ENCODE data around the gene DEFB116. TPM values are rescaled to one million over a fixed set of nuclear protein-coding genes. Genes with fewer than 3 reads are reported as not detected.
A peak's percentile ranks its signal among the peaks of the same experiment; 100 is the strongest.

DEFB116 gene
- total and polyA plus RNA-seq, 2 experiments from 2014 or later: not detected

GRCh38 chr20:31274441-31274840 is 33.9 kb downstream of the DEFB116 start:
- Histone ChIP-seq H2AFZ (no peak overlapping the region), H4K20me1 (ENCODE audit: insufficient read depth, poor library complexity, severe bottlenecking) (no peaks in the 10 kb centered on the region), H3K36me3 (replicated peaks; ENCODE audit: insufficient read depth, low read depth) (no peaks in the 10 kb centered on the region), H3K4me1 (ENCODE audit: insufficient read depth) (no peaks in the 10 kb centered on the region), H3K79me2 (no peaks in the 10 kb centered on the region), H3K9me3 (ENCODE audit: low read depth) (peaks cover 13% of the 10 kb centered on the region), H3K4me2 (no peak overlapping the region), H3K9me2 (replicated peaks; ENCODE audit: insufficient read depth) (no peaks in the 10 kb centered on the region), H3K27me3 (no peaks in the 10 kb centered on the region), H3K4me3 (no peak overlapping the region), H3K27ac (no peak overlapping the region)
- 83% methylated on average over 20 of the region's 20 CpGs for WGBS (ENCODE audit: low lambda C conversion rate, missing lambda C conversion rate)
- TF ChIP-seq EZH2 (IDR thresholded peaks at IDR 0.05; ENCODE audit: borderline replicate concordance) (no peak), EZH2phosphoT487 (IDR thresholded peaks at IDR 0.05; ENCODE audit: low read depth, severe bottlenecking, unreplicated experiment) (no peak), CTCF (IDR thresholded peaks at IDR 0.05; ENCODE audit: poor library complexity) (no peak)
- no peak for DNase-seq (ENCODE audit: low spot score)

- H3K9me3 ChIP-seq (ENCODE audit: low read depth): no peaks in the 10 kb centered on the region
- no peaks in the 10 kb centered on the region for H3K4me1 ChIP-seq (ENCODE audit: insufficient read depth)
- no peak overlapping the region for H2AFZ ChIP-seq
- H3K4me3 ChIP-seq: no peak overlapping the region
- no peaks in the 10 kb centered on the region for H4K20me1 ChIP-seq (ENCODE audit: insufficient read depth, poor library complexity, severe bottlenecking)
- 64% methylated on average over 6 of the region's 6 CpGs for WGBS (ENCODE audit: low lambda C conversion rate, missing lambda C conversion rate)
- DNase-seq (ENCODE audit: low spot score): peak; percentile 44
- no peak overlapping the region for H3K27ac ChIP-seq
- H3K79me2 ChIP-seq: no peaks in the 10 kb centered on the region
- no peaks in the 10 kb centered on the region for H3K9me2 ChIP-seq (replicated peaks; ENCODE audit: insufficient read depth)
- H3K36me3 ChIP-seq (replicated peaks; ENCODE audit: insufficient read depth, low read depth): no peaks in the 10 kb centered on the region
- H3K27me3 ChIP-seq: no peaks in the 10 kb centered on the region
- TF ChIP-seq EZH2 (IDR thresholded peaks at IDR 0.05; ENCODE audit: borderline replicate concordance) (no peak), CTCF (IDR thresholded peaks at IDR 0.05; ENCODE audit: poor library complexity) (peak; percentile 51)
- H3K4me2 ChIP-seq: no peak overlapping the region
Observed at GRCh38 chr20:31260326-31260932, 48.0 kb downstream of the DEFB116 start.

- Histone ChIP-seq H3K27me3 (no peaks in the 10 kb centered on the region), H3K4me1 (ENCODE audit: insufficient read depth) (no peaks in the 10 kb centered on the region), H3K4me2 (no peak within 1 kb of the TSS), H3K36me3 (replicated peaks; ENCODE audit: insufficient read depth, low read depth) (no peaks in the 10 kb centered on the region), H3K9me2 (replicated peaks; ENCODE audit: insufficient read depth) (no peaks in the 10 kb centered on the region), H3K9me3 (ENCODE audit: low read depth) (no peaks in the 10 kb centered on the region), H3K79me2 (no peaks in the 10 kb centered on the region), H3K4me3 (no peak within 1 kb of the TSS), H4K20me1 (ENCODE audit: insufficient read depth, poor library complexity, severe bottlenecking) (no peaks in the 10 kb centered on the region), H2AFZ (no peak within 1 kb of the TSS), H3K27ac (no peak within 1 kb of the TSS)
- WGBS (ENCODE audit: low lambda C conversion rate, missing lambda C conversion rate): 54% methylated on average over 2 of the region's 2 CpGs
- DNase-seq (ENCODE audit: low spot score): no peak
- TF ChIP-seq EZH2phosphoT487 (IDR thresholded peaks at IDR 0.05; ENCODE audit: low read depth, severe bottlenecking, unreplicated experiment) (no peak), EZH2 (IDR thresholded peaks at IDR 0.05; ENCODE audit: borderline replicate concordance) (no peak), CTCF (IDR thresholded peaks at IDR 0.05; ENCODE audit: poor library complexity) (no peak)
Observed at GRCh38 chr20:31257364-31257763, 51.0 kb downstream of the DEFB116 start, which contains the start of gene DEFB115. Gene DEFB115 (plus strand): TSS chr20:31257664. CDS start chr20:31257664, 0 bp downstream.

Data from hepatocyte (in vitro differentiated cells).